GM19238 (cell line): ENCODE measurements around the gene UCP2.

Experiments
- DNase-seq: peaks from one replicate; pipeline ENCODE4 v3.0.0; 2011; ENCODE audit warnings: low spot score; ENCODE audit not compliant: insufficient read length

Gene UCP2

GRCh38 chr11:73972620-73973449, 9.8 kb downstream of the UCP2 start:
- DNase-seq = no peak

GRCh38 chr11:73972187-73972586, 10.5 kb downstream of the UCP2 start:
- no peak for DNase-seq

GRCh38 chr11:73971175-73971719, 11.4 kb downstream of the UCP2 start:
- DNase-seq = no peak

- no peak for DNase-seq
These were observed 12.4 kb downstream of the UCP2 start for GRCh38 chr11:73969991-73970800.

GRCh38 chr11:73969091-73969490, 13.6 kb downstream of the UCP2 start:
- no peak for DNase-seq

- no peak for DNase-seq
These were observed 14.2 kb downstream of the UCP2 start for GRCh38 chr11:73968356-73968966.

GRCh38 chr11:73965764-73966121, 16.9 kb downstream of the UCP2 start:
- DNase-seq = no peak

- DNase-seq = no peak
These were observed 17.4 kb downstream of the UCP2 start for GRCh38 chr11:73965076-73965763.

GRCh38 chr11:73963861-73964260, 18.8 kb downstream of the UCP2 start:
- DNase-seq = no peak

GRCh38 chr11:73962101-73962705, 20.4 kb downstream of the UCP2 start:
- DNase-seq = no peak

- no peak for DNase-seq
These were observed 21.3 kb downstream of the UCP2 start for GRCh38 chr11:73961321-73961720.

- DNase-seq = no peak
These were observed 24.0 kb downstream of the UCP2 start for GRCh38 chr11:73958521-73959141.

GRCh38 chr11:73957654-73958361, 24.8 kb downstream of the UCP2 start:
- DNase-seq = no peak

- DNase-seq = no peak
These were observed 25.6 kb downstream of the UCP2 start for GRCh38 chr11:73956876-73957653.

- no peak for DNase-seq
These were observed 30.8 kb downstream of the UCP2 start for GRCh38 chr11:73951797-73952196.

- DNase-seq = peak; percentile 80
These were observed 31.6 kb downstream of the UCP2 start, which contains the start of gene DNAJB13 for GRCh38 chr11:73950869-73951710. DNAJB13 (plus strand) TSS chr11:73951026; CDS start chr11:73951070, 44 bp downstream.

- DNase-seq = no peak
These were observed 32.7 kb downstream of the UCP2 start for GRCh38 chr11:73949912-73950311.

GRCh38 chr11:73949246-73949645, 33.4 kb downstream of the UCP2 start:
- no peak for DNase-seq
